ENCODE data around the gene SMYD5.

Gene SMYD5

DNA sequence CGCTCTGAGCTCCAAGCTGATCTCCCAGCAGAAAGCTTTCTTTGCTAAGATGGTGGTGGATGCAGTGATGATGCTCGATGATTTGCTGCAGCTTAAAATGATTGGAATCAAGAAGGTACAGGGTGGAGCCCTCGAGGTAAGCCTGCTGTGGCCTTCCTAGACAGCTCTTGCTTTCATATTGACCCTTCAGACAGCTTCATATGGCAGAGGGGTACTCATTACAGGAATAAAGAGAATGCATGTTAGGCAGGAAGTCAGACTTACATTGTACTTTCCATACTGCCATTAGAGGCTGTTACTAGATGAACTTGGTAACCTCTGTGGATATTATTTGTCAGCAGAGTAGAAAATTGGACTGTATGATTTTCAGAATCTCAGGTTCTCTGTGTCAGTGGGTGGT lies 30.5 kb downstream of the SMYD5 start:
- Histone ChIP-seq H3K27ac (ENCODE audit: low read length) (no peak overlapping the region), H3K27me3 (ENCODE audit: low read depth, low read length) (no peaks in the 10 kb centered on the region), H3K9me3 (ENCODE audit: control insufficient read depth in 1 of 2, low read length in 2 of 2) (no peaks in the 10 kb centered on the region), H3K4me1 (ENCODE audit: control insufficient read depth in 1 of 2, insufficient read depth in 2 of 2, low read length in 2 of 2) (peaks cover 0 to 4% of the 10 kb centered on the region in 2 donors), H3K4me3 (ENCODE audit: low read depth in 1 of 2, low read length in 2 of 2) (no peak overlapping the region), H3K36me3 (ENCODE audit: control insufficient read depth in 1 of 2, insufficient read depth in 2 of 2, low read length in 2 of 2) (peaks cover 74 to 84% of the 10 kb centered on the region in 2 donors)

DNA sequence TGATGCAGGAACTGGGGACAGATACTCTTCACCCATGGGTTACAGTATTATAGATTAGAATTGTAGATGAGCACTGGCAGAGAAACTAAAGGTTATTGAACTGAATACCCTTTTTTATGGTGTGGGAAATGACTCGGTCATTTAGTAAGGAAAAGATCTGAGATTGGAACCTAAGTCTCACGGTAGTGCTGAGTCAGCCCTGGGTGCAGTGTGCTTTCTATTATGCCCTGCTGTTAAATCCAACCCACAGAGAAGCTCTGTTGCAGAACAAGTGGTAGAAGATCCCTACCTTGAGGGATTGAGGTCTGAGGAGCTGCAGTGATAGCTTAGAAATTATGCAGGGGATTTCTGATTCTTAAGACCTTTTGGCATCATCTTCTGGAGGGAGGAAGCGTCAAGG lies 32.8 kb downstream of the SMYD5 start:
- Histone ChIP-seq H3K4me3 (ENCODE audit: low read depth in 1 of 2, low read length in 2 of 2) (no peak overlapping the region), H3K27me3 (ENCODE audit: low read depth, low read length) (no peaks in the 10 kb centered on the region), H3K27ac (ENCODE audit: low read length) (no peak overlapping the region), H3K9me3 (ENCODE audit: control insufficient read depth in 1 of 2, low read length in 2 of 2) (no peaks in the 10 kb centered on the region), H3K4me1 (ENCODE audit: control insufficient read depth in 1 of 2, insufficient read depth in 2 of 2, low read length in 2 of 2) (peaks cover 0 to 5% of the 10 kb centered on the region in 2 donors), H3K36me3 (ENCODE audit: control insufficient read depth in 1 of 2, insufficient read depth in 2 of 2, low read length in 2 of 2) (peaks cover 87 to 88% of the 10 kb centered on the region in 2 donors)

DNA sequence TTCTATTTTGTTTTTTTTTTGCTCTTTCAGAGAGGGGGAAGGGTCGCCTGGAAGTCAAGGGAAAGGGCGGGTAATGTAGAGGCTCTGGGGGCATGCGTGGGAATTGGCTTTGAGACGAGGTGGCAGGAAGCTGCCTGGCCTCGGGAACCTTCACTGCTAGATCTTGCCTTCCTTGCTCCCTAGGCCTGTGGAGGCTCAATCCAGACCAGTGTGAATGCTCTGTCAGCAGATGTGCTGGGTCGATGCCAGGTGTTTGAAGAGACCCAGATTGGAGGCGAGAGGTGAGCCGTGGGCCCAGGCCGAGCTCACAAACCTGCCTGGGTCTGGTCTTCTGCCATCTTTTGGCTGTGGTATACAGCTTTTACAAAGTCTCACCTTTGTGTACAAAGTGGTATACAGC lies 35.6 kb downstream of the SMYD5 start:
- Histone ChIP-seq H3K36me3 (ENCODE audit: control insufficient read depth in 1 of 2, insufficient read depth in 2 of 2, low read length in 2 of 2) (peaks cover 88 to 90% of the 10 kb centered on the region in 2 donors), H3K27ac (ENCODE audit: low read length) (no peak overlapping the region), H3K4me3 (ENCODE audit: low read depth in 1 of 2, low read length in 2 of 2) (no peak overlapping the region), H3K9me3 (ENCODE audit: control insufficient read depth in 1 of 2, low read length in 2 of 2) (no peaks in the 10 kb centered on the region), H3K27me3 (ENCODE audit: low read depth, low read length) (no peaks in the 10 kb centered on the region), H3K4me1 (ENCODE audit: control insufficient read depth in 1 of 2, insufficient read depth in 2 of 2, low read length in 2 of 2) (peaks cover 0 to 5% of the 10 kb centered on the region in 2 donors)

DNA sequence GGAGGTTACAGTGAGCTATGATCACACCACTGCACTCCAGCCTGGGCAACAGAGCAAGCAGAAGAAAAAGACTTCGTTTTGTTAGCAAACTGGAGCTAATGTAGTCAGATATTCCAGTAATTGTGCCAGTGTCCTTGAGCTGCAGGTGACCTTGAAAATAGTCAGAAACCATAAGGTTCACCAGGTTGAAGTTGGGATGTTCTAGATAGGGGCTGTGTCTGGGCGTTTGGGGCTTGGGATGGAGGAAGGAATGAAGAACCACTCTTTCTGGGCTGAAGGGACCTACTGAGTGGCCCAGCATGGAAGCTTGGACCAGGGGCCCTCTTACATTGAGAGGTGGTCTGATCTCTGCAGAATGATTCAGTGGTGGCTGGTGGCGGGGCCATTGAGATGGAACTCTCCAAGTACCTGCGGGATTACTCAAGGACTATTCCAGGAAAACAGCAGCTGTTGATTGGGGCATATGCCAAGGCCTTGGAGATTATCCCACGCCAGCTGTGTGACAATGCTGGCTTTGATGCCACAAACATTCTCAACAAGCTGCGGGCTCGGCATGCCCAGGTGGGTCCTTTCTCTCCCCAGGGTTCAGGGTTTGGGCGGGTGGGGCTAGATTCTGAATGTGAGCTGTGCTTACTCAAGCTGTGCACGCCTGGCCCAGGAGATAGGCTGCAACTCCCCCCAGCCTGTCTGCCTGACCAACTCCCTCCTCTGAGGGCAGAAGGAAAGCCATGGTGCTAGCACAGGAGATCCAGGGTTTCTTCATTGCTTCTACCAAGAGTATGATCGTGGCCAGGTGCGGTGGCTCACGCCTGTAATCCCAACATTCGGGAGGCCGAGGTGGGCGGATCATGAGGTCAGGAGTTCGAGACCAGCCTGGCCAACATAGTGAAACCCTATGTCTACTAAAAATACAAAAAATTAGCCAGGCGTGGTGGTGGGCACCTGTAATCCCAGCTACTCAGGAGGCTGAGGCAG lies 37.1 kb downstream of the SMYD5 start:
- Histone ChIP-seq H3K9me3 (ENCODE audit: control insufficient read depth in 1 of 2, low read length in 2 of 2) (no peaks in the 10 kb centered on the region), H3K4me3 (ENCODE audit: low read depth in 1 of 2, low read length in 2 of 2) (no peak overlapping the region), H3K4me1 (ENCODE audit: control insufficient read depth in 1 of 2, insufficient read depth in 2 of 2, low read length in 2 of 2) (peaks cover 0 to 5% of the 10 kb centered on the region in 2 donors), H3K27ac (ENCODE audit: low read length) (no peak overlapping the region), H3K36me3 (ENCODE audit: control insufficient read depth in 1 of 2, insufficient read depth in 2 of 2, low read length in 2 of 2) (peaks cover 75 to 77% of the 10 kb centered on the region in 2 donors), H3K27me3 (ENCODE audit: low read depth, low read length) (no peaks in the 10 kb centered on the region)

DNA sequence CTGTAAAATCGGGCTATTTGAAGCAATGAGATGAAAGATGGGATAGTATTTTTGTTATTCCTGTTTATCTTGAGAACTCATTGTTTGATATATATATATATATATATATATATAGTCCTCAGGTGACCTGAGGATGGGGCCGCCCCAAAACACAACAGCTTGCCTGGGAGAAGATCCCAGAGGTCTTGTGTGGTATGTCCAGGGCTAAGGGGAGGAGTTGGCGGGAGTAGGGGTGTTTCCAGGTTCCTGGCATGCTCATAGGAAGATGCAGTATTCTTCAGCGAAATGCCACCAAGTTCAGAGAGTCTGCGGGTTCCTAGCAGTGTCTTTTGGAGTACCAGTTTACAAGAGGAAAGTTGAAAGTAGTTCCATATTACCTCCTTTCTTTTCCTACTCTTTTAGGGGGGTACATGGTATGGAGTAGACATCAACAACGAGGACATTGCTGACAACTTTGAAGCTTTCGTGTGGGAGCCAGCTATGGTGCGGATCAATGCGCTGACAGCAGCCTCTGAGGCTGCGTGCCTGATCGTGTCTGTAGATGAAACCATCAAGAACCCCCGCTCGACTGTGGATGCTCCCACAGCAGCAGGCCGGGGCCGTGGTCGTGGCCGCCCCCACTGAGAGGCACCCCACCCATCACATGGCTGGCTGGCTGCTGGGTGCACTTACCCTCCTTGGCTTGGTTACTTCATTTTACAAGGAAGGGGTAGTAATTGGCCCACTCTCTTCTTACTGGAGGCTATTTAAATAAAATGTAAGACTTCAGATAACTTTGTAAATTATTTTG lies 38.4 kb downstream of the SMYD5 start:
- peaks cover 0 to 5% of the 10 kb centered on the region in 2 donors for H3K4me1 ChIP-seq (ENCODE audit: control insufficient read depth in 1 of 2, insufficient read depth in 2 of 2, low read length in 2 of 2)
- peaks cover 62 to 65% of the 10 kb centered on the region in 2 donors for H3K36me3 ChIP-seq (ENCODE audit: control insufficient read depth in 1 of 2, insufficient read depth in 2 of 2, low read length in 2 of 2)
- H3K4me3 ChIP-seq (ENCODE audit: low read depth in 1 of 2, low read length in 2 of 2), result no peak overlapping the region
- no peaks in the 10 kb centered on the region for H3K9me3 ChIP-seq (ENCODE audit: control insufficient read depth in 1 of 2, low read length in 2 of 2)
- no peaks in the 10 kb centered on the region for H3K27me3 ChIP-seq (ENCODE audit: low read depth, low read length)
- H3K27ac ChIP-seq (ENCODE audit: low read length), result no peak overlapping the region

DNA sequence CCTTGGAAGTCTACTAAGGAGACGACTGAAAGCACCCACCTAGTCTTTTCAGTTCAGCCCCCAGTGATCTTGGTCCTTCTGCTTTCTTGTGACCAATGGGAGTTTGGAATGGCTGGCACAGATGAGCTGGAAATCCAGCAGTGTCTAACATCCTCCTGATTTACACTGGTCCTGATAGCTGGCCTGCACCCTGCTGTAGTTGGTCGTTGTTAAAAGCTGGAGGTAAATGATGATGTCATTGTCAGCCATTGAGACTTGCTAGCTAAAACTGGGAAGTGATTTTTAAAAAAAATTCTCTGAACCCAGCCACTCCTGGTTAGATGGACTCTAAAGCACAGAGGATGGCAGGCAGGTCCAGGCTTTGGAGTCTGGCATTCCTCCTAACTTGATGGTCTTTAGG lies 39.4 kb downstream of the SMYD5 start:
- no peak overlapping the region for H3K27ac ChIP-seq (ENCODE audit: low read length)
- H3K9me3 ChIP-seq (ENCODE audit: control insufficient read depth in 1 of 2, low read length in 2 of 2), result no peaks in the 10 kb centered on the region
- H3K4me1 ChIP-seq (ENCODE audit: control insufficient read depth in 1 of 2, insufficient read depth in 2 of 2, low read length in 2 of 2), result peaks cover 0 to 5% of the 10 kb centered on the region in 2 donors
- peaks cover 53 to 57% of the 10 kb centered on the region in 2 donors for H3K36me3 ChIP-seq (ENCODE audit: control insufficient read depth in 1 of 2, insufficient read depth in 2 of 2, low read length in 2 of 2)
- H3K4me3 ChIP-seq (ENCODE audit: low read depth in 1 of 2, low read length in 2 of 2), result no peak overlapping the region
- H3K27me3 ChIP-seq (ENCODE audit: low read depth, low read length), result no peaks in the 10 kb centered on the region

DNA sequence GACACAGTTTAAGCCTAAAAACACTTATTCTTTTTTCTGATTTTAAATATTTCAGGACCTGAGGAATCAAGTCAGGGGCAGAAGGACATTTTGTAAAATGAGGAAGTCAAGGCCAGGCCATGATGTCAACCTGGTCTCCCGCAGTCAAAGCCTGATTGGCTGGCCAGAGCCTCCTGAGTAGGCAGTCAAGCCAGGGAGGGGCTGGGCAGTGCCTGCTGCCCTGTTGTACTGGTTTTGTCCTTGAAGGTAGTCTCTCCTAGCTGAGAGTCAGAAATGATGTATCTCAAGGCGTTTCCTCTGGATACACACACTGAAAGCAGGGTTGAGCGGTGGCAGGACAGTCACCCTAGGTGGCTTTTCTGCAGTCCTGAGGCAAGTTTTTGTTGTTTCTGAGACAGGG lies 39.9 kb downstream of the SMYD5 start:
- Histone ChIP-seq H3K27me3 (ENCODE audit: low read depth, low read length) (no peaks in the 10 kb centered on the region), H3K9me3 (ENCODE audit: control insufficient read depth in 1 of 2, low read length in 2 of 2) (no peaks in the 10 kb centered on the region), H3K4me1 (ENCODE audit: control insufficient read depth in 1 of 2, insufficient read depth in 2 of 2, low read length in 2 of 2) (peaks cover 0 to 5% of the 10 kb centered on the region in 2 donors), H3K4me3 (ENCODE audit: low read depth in 1 of 2, low read length in 2 of 2) (no peak overlapping the region), H3K36me3 (ENCODE audit: control insufficient read depth in 1 of 2, insufficient read depth in 2 of 2, low read length in 2 of 2) (peaks cover 48 to 54% of the 10 kb centered on the region in 2 donors), H3K27ac (ENCODE audit: low read length) (no peak overlapping the region)

DNA sequence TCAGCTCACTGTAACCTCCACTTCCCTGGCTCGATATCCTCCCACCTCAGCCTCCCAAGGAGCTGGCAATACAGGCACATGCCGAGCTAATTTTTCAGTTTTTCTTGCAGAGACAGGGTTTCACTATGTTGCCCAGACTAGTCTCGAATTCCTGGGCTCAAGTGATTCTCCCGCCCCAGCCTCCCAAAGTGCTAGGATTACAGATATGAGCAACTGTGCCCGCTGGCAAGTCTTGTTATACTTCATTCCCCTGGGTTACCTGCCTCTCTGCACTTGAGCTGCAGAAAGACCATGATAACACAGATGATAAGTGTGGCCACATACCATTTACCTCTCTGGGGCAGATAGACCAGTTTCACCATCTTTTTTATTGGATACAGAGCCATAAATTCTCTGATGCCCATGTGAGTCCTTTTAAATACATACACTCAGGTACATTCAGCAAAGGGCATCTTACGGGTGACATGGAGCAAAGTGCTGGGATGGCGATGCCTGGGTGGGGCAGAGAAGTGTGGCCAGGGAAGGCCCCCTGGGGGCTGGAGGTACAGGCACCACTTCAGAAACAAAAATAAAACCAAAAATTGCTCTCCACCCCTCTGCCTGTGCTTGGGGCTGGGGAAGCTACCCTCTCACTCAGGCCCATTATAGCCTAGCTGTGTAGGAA lies 40.4 kb downstream of the SMYD5 start:
- Histone ChIP-seq H3K27me3 (ENCODE audit: low read depth, low read length) (no peaks in the 10 kb centered on the region), H3K27ac (ENCODE audit: low read length) (no peak overlapping the region), H3K4me3 (ENCODE audit: low read depth in 1 of 2, low read length in 2 of 2) (no peak overlapping the region), H3K36me3 (ENCODE audit: control insufficient read depth in 1 of 2, insufficient read depth in 2 of 2, low read length in 2 of 2) (peaks cover 42 to 48% of the 10 kb centered on the region in 2 donors), H3K9me3 (ENCODE audit: control insufficient read depth in 1 of 2, low read length in 2 of 2) (no peaks in the 10 kb centered on the region), H3K4me1 (ENCODE audit: control insufficient read depth in 1 of 2, insufficient read depth in 2 of 2, low read length in 2 of 2) (peaks cover 0 to 2% of the 10 kb centered on the region in 2 donors)

DNA sequence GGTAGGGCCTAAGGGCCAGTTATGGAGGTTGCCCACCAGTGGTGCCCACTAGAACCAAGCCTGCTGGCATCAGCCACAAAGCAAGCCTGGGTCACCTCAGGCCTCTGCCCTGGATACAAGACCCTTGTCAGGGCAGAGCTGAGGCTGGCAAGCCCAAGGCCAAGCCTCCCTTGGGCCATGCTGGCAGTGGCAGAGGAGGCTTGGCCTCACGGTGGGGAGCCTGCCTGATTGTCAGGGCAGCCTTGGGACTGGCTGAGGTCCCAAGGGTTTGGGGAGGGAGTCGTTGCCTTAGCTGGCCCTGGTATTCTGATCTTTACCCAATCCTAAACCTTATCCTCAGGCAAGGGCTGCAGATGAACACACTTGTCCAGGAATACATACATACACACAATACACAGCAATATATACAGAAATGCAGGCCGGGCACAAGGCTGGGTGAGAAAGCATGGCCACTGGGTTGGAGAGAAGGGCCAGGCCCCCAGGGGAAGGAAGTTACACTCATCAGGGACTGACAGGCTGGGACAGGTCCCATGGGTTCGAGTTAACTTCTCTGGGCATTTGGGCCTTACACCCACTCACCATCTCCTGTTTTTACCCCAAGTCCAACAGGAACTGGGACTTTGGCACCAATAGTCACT lies 41.1 kb downstream of the SMYD5 start:
- Histone ChIP-seq H3K27me3 (ENCODE audit: low read depth, low read length) (no peaks in the 10 kb centered on the region), H3K4me3 (ENCODE audit: low read depth in 1 of 2, low read length in 2 of 2) (no peak overlapping the region), H3K36me3 (ENCODE audit: control insufficient read depth in 1 of 2, insufficient read depth in 2 of 2, low read length in 2 of 2) (peaks cover 35 to 42% of the 10 kb centered on the region in 2 donors), H3K27ac (ENCODE audit: low read length) (no peak overlapping the region), H3K9me3 (ENCODE audit: control insufficient read depth in 1 of 2, low read length in 2 of 2) (no peaks in the 10 kb centered on the region), H3K4me1 (ENCODE audit: control insufficient read depth in 1 of 2, insufficient read depth in 2 of 2, low read length in 2 of 2) (no peaks in the 10 kb centered on the region)

DNA sequence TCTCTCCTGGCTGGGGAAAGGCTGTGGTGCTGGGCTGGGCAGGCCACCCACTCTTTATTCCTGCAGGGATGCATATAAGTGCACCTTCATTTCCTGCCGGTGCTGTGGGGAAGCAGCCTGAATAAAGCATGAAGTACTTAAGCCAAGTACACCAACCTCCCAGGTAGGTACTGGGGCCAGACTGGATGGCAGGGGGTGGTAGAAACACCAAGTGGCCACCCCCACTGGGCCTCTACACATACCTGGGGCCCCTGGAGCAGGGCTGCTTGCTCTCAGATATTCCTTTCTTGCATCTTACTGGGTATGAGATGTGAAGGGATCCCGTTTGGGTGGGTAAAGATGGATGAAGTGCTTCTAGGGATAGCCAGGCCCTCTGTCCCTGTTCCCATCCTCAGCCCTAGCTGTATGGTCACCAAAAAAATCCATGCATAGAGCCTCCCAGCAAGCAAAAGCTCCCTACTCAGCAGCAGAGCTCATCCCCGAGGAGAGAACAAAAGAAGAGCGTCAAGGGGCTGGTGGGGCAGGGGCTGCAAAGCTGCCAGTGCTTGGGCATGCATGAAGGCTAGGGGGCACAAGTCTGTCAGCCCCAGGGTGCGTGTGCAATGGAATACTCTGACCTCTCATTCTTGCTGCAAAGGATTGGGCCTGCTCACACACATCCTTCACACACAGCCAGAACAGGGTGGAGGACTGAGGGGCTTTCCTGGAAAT lies 42.0 kb downstream of the SMYD5 start:
- H3K9me3 ChIP-seq (ENCODE audit: control insufficient read depth in 1 of 2, low read length in 2 of 2), result no peaks in the 10 kb centered on the region
- peaks cover 26 to 32% of the 10 kb centered on the region in 2 donors for H3K36me3 ChIP-seq (ENCODE audit: control insufficient read depth in 1 of 2, insufficient read depth in 2 of 2, low read length in 2 of 2)
- H3K4me3 ChIP-seq (ENCODE audit: low read depth in 1 of 2, low read length in 2 of 2), result no peak overlapping the region
- no peaks in the 10 kb centered on the region for H3K27me3 ChIP-seq (ENCODE audit: low read depth, low read length)
- H3K4me1 ChIP-seq (ENCODE audit: control insufficient read depth in 1 of 2, insufficient read depth in 2 of 2, low read length in 2 of 2), result no peaks in the 10 kb centered on the region
- H3K27ac ChIP-seq (ENCODE audit: low read length), result no peak overlapping the region

Measured in muscle layer of duodenum (tissue), 2 donors.